Measurements from ENCODE around the gene MBTD1.
A peak's percentile ranks its signal among the peaks of the same experiment; 100 is the strongest.
"Not testable (repeated sequence)": the region's sequence is repeated elsewhere in the genome, so short reads cannot be mapped to it uniquely, and the experiment has no call there.

Gene MBTD1

GRCh38 chr17:51264466-51264865 is 4.6 kb upstream of the MBTD1 start:
- not testable (repeated sequence) for DNase-seq

GRCh38 chr17:51263006-51263405 is 3.2 kb upstream of the MBTD1 start:
- Histone ChIP-seq H2BK15ac (ENCODE audit: low read depth, poor library complexity, severe bottlenecking) (no peak overlapping the region), H3K4me1 (ENCODE audit: control insufficient read depth, insufficient read depth, low read depth, low read length) (peaks cover 7% of the 10 kb centered on the region), H3K14ac (ENCODE audit: low read length in 2 of 2) (no peak overlapping the region), H3K4me3 (ENCODE audit: insufficient read depth in 1 of 2, low read depth in 1 of 2, low read length in 2 of 2) (no peak overlapping the region), H2BK12ac (ENCODE audit: low read length in 2 of 2) (no peak overlapping the region), H2AK5ac (ENCODE audit: low read length, severe bottlenecking) (no peak overlapping the region), H3K4ac (ENCODE audit: low read depth in 1 of 2, low read length in 2 of 2) (no peak overlapping the region), H4K8ac (ENCODE audit: low read length) (no peak overlapping the region), H3K4me2 (ENCODE audit: low read length, poor library complexity, severe bottlenecking) (no peak overlapping the region), H3K79me1 (replicated peaks; ENCODE audit: low read length, poor library complexity, severe bottlenecking) (peaks cover 13% of the 10 kb centered on the region), H3K36me3 (ENCODE audit: control insufficient read depth in 1 of 2, insufficient read depth in 2 of 2, low read depth in 1 of 2, low read length in 2 of 2) (peaks cover 12 to 37% of the 10 kb centered on the region in 2 experiments), H2BK5ac (ENCODE audit: low read depth, low read length, poor library complexity, severe bottlenecking) (no peak overlapping the region), H3K9ac (ENCODE audit: low read length) (peak overlapping the region; percentile 8), H4K91ac (ENCODE audit: low read length) (no peak overlapping the region), H3K27me3 (ENCODE audit: control insufficient read depth in 1 of 2, insufficient read depth in 1 of 2, low read length in 2 of 2) (no peaks in the 10 kb centered on the region), H3K9me3 (ENCODE audit: control insufficient read depth, low read length) (no peaks in the 10 kb centered on the region), H3K27ac (ENCODE audit: low read length, poor library complexity, severe bottlenecking) (no peak overlapping the region), H3K23ac (ENCODE audit: low read length in 2 of 2) (peak overlapping the region in 1 of 2 experiments; percentile 26), H2BK120ac (ENCODE audit: low read depth, low read length) (no peak overlapping the region), H2AFZ (ENCODE audit: low read depth, low read length) (no peak overlapping the region), H3K18ac (ENCODE audit: low read depth in 1 of 2, low read length in 2 of 2) (no peak overlapping the region)
- DNase-seq: peak; percentile 51
- WGBS: 94% methylated on average over 3 of the region's 3 CpGs

More at GRCh38 chr17:51264466-51264865, 4.6 kb upstream of the MBTD1 start:
- H3K27ac ChIP-seq (ENCODE audit: low read length, poor library complexity, severe bottlenecking); H2BK120ac ChIP-seq (ENCODE audit: low read depth, low read length); H2BK12ac ChIP-seq (ENCODE audit: low read length in 2 of 2); H3K4me3 ChIP-seq (ENCODE audit: insufficient read depth in 1 of 2, low read depth in 1 of 2, low read length in 2 of 2); H4K91ac ChIP-seq (ENCODE audit: low read length); H2AK5ac ChIP-seq (ENCODE audit: low read length, severe bottlenecking); H3K4me1 ChIP-seq (ENCODE audit: control insufficient read depth, insufficient read depth, low read depth, low read length); H3K14ac ChIP-seq (ENCODE audit: low read length in 2 of 2); H3K4ac ChIP-seq (ENCODE audit: low read depth in 1 of 2, low read length in 2 of 2); H3K27me3 ChIP-seq (ENCODE audit: control insufficient read depth in 1 of 2, insufficient read depth in 1 of 2, low read length in 2 of 2); H4K8ac ChIP-seq (ENCODE audit: low read length); H3K4me2 ChIP-seq (ENCODE audit: low read length, poor library complexity, severe bottlenecking); H3K23ac ChIP-seq (ENCODE audit: low read length in 2 of 2); H3K9me3 ChIP-seq (ENCODE audit: control insufficient read depth, low read length); H2BK15ac ChIP-seq (ENCODE audit: low read depth, poor library complexity, severe bottlenecking); H2BK5ac ChIP-seq (ENCODE audit: low read depth, low read length, poor library complexity, severe bottlenecking); H3K18ac ChIP-seq (ENCODE audit: low read depth in 1 of 2, low read length in 2 of 2); H3K9ac ChIP-seq (ENCODE audit: low read length); H2AFZ ChIP-seq (ENCODE audit: low read depth, low read length): not testable (repeated sequence)
- WGBS: no CpG with 5 or more reads among the region's 4 CpGs
- H3K36me3 ChIP-seq (ENCODE audit: control insufficient read depth in 1 of 2, insufficient read depth in 2 of 2, low read depth in 1 of 2, low read length in 2 of 2): peaks cover 16 to 51% of the 10 kb centered on the region in 2 experiments
- H3K79me1 ChIP-seq (replicated peaks; ENCODE audit: low read length, poor library complexity, severe bottlenecking): peaks cover 17% of the 10 kb centered on the region

GRCh38 chr17:51261024-51261963 is 1.4 kb upstream of the MBTD1 start:
- peak overlapping the region; percentile 87 for H4K91ac ChIP-seq (ENCODE audit: low read length)
- peak; percentile 42 for DNase-seq
- H2BK15ac ChIP-seq (ENCODE audit: low read depth, poor library complexity, severe bottlenecking): no peak overlapping the region
- peak overlapping the region in 1 of 2 experiments; percentile 64 for H3K4ac ChIP-seq (ENCODE audit: low read depth in 1 of 2, low read length in 2 of 2)
- peaks cover 6 to 27% of the 10 kb centered on the region in 2 experiments for H3K36me3 ChIP-seq (ENCODE audit: control insufficient read depth in 1 of 2, insufficient read depth in 2 of 2, low read depth in 1 of 2, low read length in 2 of 2)
- H2BK5ac ChIP-seq (ENCODE audit: low read depth, low read length, poor library complexity, severe bottlenecking): no peak overlapping the region
- peak overlapping the region in 1 of 2 experiments; percentile 51 for H3K23ac ChIP-seq (ENCODE audit: low read length in 2 of 2)
- peak overlapping the region; percentile 95 for H4K8ac ChIP-seq (ENCODE audit: low read length)
- H3K4me3 ChIP-seq (ENCODE audit: insufficient read depth in 1 of 2, low read depth in 1 of 2, low read length in 2 of 2): peak overlapping the region; percentile 94 to 95
- H3K4me1 ChIP-seq (ENCODE audit: control insufficient read depth, insufficient read depth, low read depth, low read length): peaks cover 7% of the 10 kb centered on the region
- peak overlapping the region; percentile 33 for H2AFZ ChIP-seq (ENCODE audit: low read depth, low read length)
- H3K18ac ChIP-seq (ENCODE audit: low read depth in 1 of 2, low read length in 2 of 2): peak overlapping the region; percentile 93 to 97
- WGBS: 16% methylated on average over 42 of the region's 42 CpGs
- no peak overlapping the region for H2BK12ac ChIP-seq (ENCODE audit: low read length in 2 of 2)
- H2AK5ac ChIP-seq (ENCODE audit: low read length, severe bottlenecking): no peak overlapping the region
- peak overlapping the region; percentile 88 for H2BK120ac ChIP-seq (ENCODE audit: low read depth, low read length)
- H3K79me1 ChIP-seq (replicated peaks; ENCODE audit: low read length, poor library complexity, severe bottlenecking): peaks cover 6% of the 10 kb centered on the region
- no peak overlapping the region for H3K14ac ChIP-seq (ENCODE audit: low read length in 2 of 2)
- H3K27me3 ChIP-seq (ENCODE audit: control insufficient read depth in 1 of 2, insufficient read depth in 1 of 2, low read length in 2 of 2): no peaks in the 10 kb centered on the region
- no peak overlapping the region for H3K27ac ChIP-seq (ENCODE audit: low read length, poor library complexity, severe bottlenecking)
- no peaks in the 10 kb centered on the region for H3K9me3 ChIP-seq (ENCODE audit: control insufficient read depth, low read length)
- peak overlapping the region; percentile 90 for H3K4me2 ChIP-seq (ENCODE audit: low read length, poor library complexity, severe bottlenecking)
- peak overlapping the region; percentile 97 for H3K9ac ChIP-seq (ENCODE audit: low read length)

All from mesenchymal stem cell (in vitro differentiated cells and primary cell).